K562 (cell line): ENCODE measurements around the gene PA2G4. TPM values are rescaled to one million over a fixed set of nuclear protein-coding genes. Genes with fewer than 3 reads are reported as not detected.

ENCODE experiments used
- CBX8 ChIP-seq: fragments of 200-600 bp; sonication (generic); IDR thresholded peaks from 2 replicates; pipeline ENCODE4 v1.6.1; 2012; ENCODE audit warnings: borderline replicate concordance, mixed run types, low read depth, mild to moderate bottlenecking, moderate library complexity, mixed read lengths, low read length, control low read depth, inconsistent platforms; ENCODE audit not compliant: poor library complexity, severe bottlenecking; ENCODE audit errors: extremely low read depth
- CC2D1A ChIP-seq: fragments of 450-650 bp; IDR thresholded peaks from 2 replicates; pipeline ENCODE4 v1.6.1; 2017; ENCODE audit warnings: mild to moderate bottlenecking
- CEBPB ChIP-seq: fragments of 450-650 bp; IDR thresholded peaks from 2 replicates; pipeline ENCODE4 v1.6.1; 2016; ENCODE audit warnings: missing genetic modification characterization, missing compliant biosample characterization
- CTBP1 ChIP-seq: fragments of 450-650 bp; IDR thresholded peaks from 2 replicates; pipeline ENCODE4 v1.6.1; 2016; ENCODE audit warnings: borderline replicate concordance
- KLF13 ChIP-seq: fragments of 450-650 bp; IDR thresholded peaks from 2 replicates; pipeline ENCODE4 v1.6.1; 2016; ENCODE audit warnings: missing genetic modification characterization, low read depth, mild to moderate bottlenecking, missing compliant biosample characterization, moderate library complexity, borderline replicate concordance
- LCOR ChIP-seq: sonication (generic); formaldehyde crosslinking; IDR thresholded peaks from 2 replicates; pipeline ENCODE4 v1.8.0; 2022; ENCODE audit warnings: mild to moderate bottlenecking, missing genetic modification reagents
- MCM7 ChIP-seq, 2 experiments: fragments of 450-650 bp; IDR thresholded peaks; 2 replicates each; pipeline ENCODE4 v1.6.1; 2016 to 2018
- NELFE ChIP-seq: IDR thresholded peaks from 2 replicates; pipeline ENCODE4 v1.6.1; 2011; ENCODE audit warnings: mild to moderate bottlenecking; ENCODE audit not compliant: insufficient read depth, insufficient read length
- NFE2L1 ChIP-seq: fragments of 450-650 bp; IDR thresholded peaks from 2 replicates; pipeline ENCODE4 v1.6.1; 2016; ENCODE audit warnings: missing genetic modification characterization, low read depth, mild to moderate bottlenecking, missing compliant biosample characterization, moderate library complexity, borderline replicate concordance
- PHF21A ChIP-seq: fragments of 450-650 bp; IDR thresholded peaks from 2 replicates; pipeline ENCODE4 v1.6.1; 2017; ENCODE audit warnings: low read depth, borderline replicate concordance
- POLR2AphosphoS2 ChIP-seq: IDR thresholded peaks from 2 replicates; pipeline ENCODE4 v1.6.1; 2012; ENCODE audit warnings: low read length, improper control_type of control experiment
- POLR3A ChIP-seq: IDR thresholded peaks from 2 replicates; pipeline ENCODE4 v1.6.1; 2011; ENCODE audit warnings: borderline replicate concordance, mild to moderate bottlenecking, moderate library complexity; ENCODE audit not compliant: insufficient read length, insufficient read depth; ENCODE audit errors: extremely low read depth
- SIRT6 ChIP-seq: IDR thresholded peaks from one replicate; pipeline ENCODE4 v1.6.1; 2012; ENCODE audit warnings: low read depth, mild to moderate bottlenecking, control low read depth, inconsistent platforms, low read length, moderate library complexity
- SMAD4 ChIP-seq: fragments of 250-450 bp; sonication (Bioruptor Pico); conservative IDR thresholded peaks from 2 replicates; pipeline ENCODE4 v1.8.0; 2021; ENCODE audit warnings: inconsistent platforms, mild to moderate bottlenecking, moderate library complexity
- SNAPC5 ChIP-seq: fragments of 250-450 bp; sonication (Bioruptor Pico); IDR thresholded peaks from 2 replicates; pipeline ENCODE4 v1.8.0; 2021; ENCODE audit warnings: moderate library complexity, mild to moderate bottlenecking, inconsistent platforms
- SOX6 ChIP-seq: fragments of 450-650 bp; IDR thresholded peaks from 2 replicates; pipeline ENCODE4 v1.6.1; 2014; ENCODE audit warnings: mild to moderate bottlenecking
- SREBF2 ChIP-seq: sonication (generic); formaldehyde crosslinking; IDR thresholded peaks from 2 replicates; pipeline ENCODE4 v1.4.0; 2020; ENCODE audit warnings: mild to moderate bottlenecking, missing genetic modification reagents
- STAG1 ChIP-seq: sonication (generic); formaldehyde crosslinking; IDR thresholded peaks from 2 replicates; pipeline ENCODE4 v1.5.0; 2020; ENCODE audit warnings: missing genetic modification reagents, borderline replicate concordance
- ZBTB12 ChIP-seq: fragments of 250-450 bp; sonication (Bioruptor Pico); IDR thresholded peaks from 2 replicates; pipeline ENCODE4 v1.4.0; 2020
- ZNF3 ChIP-seq: fragments of 250-450 bp; sonication (Bioruptor Pico); IDR thresholded peaks from 2 replicates; pipeline ENCODE4 v1.5.0; 2021; ENCODE audit warnings: mild to moderate bottlenecking, moderate library complexity
- ZNF384 ChIP-seq: IDR thresholded peaks from 2 replicates; pipeline ENCODE4 v1.6.1; 2012; ENCODE audit warnings: low read depth, low read length, improper control_type of control experiment
- ZNF398 ChIP-seq: fragments of 250-450 bp; sonication (Bioruptor Pico); IDR thresholded peaks from 2 replicates; pipeline ENCODE4 v1.8.0; 2021; ENCODE audit warnings: moderate library complexity, mild to moderate bottlenecking, inconsistent platforms
- ZNF41 ChIP-seq: fragments of 250-450 bp; sonication (Bioruptor Pico); conservative IDR thresholded peaks from 2 replicates; pipeline ENCODE4 v1.4.0; 2020; ENCODE audit warnings: mild to moderate bottlenecking
- ZNF445 ChIP-seq: fragments of 250-450 bp; sonication (Bioruptor Pico); IDR thresholded peaks from 2 replicates; pipeline ENCODE4 v1.4.0; 2020; ENCODE audit warnings: low read depth, mild to moderate bottlenecking, moderate library complexity
- ZNF551 ChIP-seq: fragments of 250-450 bp; sonication (Bioruptor Pico); IDR thresholded peaks from 2 replicates; pipeline ENCODE4 v1.5.0; 2021; ENCODE audit warnings: mild to moderate bottlenecking, moderate library complexity
- ZNF583 ChIP-seq: fragments of 250-450 bp; sonication (Bioruptor Pico); IDR thresholded peaks from 2 replicates; pipeline ENCODE4 v1.4.0; 2020
- polyA plus RNA-seq, 8 experiments: library from polyadenylated mRNA; depleted of rRNA in 4 of 8; stranded (reverse) in 5 of 8; unstranded in 3 of 8; fragments of >200 nt; fragmentation: Nextera tagmentation in 2 of 8; fragmentation: Illumina TruSeq in 1 of 8; extraction: Ambion mirVana in 2 of 8; extraction: Trizol in 1 of 8; gene quantifications; 2 replicates each; pipeline versions ENCODE4 v1.2.1 to v1.2.3, GENCODE V29; 2011 to 2014; ENCODE audit warnings: inconsistent platforms in 1 of 8, missing spikeins in 1 of 8
- total RNA-seq, 7 experiments: library from RNA; depleted of rRNA in 6 of 7; stranded (reverse); fragments of >200 nt in 6 of 7; fragmentation: Illumina TruSeq in 2 of 7; extraction: Trizol in 2 of 7; gene quantifications; 2 replicates each; pipeline versions ENCODE4 v1.2.1 to v1.2.3, GENCODE V29; 2011 to 2021; ENCODE audit warnings: low replicate concordance in 1 of 7

PA2G4 gene
- total and polyA plus RNA-seq, 9 of the 15 experiments (the other 6 are each of a cell fraction or from before 2014, with no cell fraction given) = 230 to 925 (median 638) TPM

GRCh38 chr12:56119361-56119796, 15.0 kb downstream of the PA2G4 start (continued):
- no peak for TF ChIP-seq SIRT6
- TF ChIP-seq ZNF445 (CRISPR knock-in tag) = no peak
- TF ChIP-seq ZBTB12 (CRISPR knock-in tag) = no peak
- TF ChIP-seq ZNF384 = no peak
- TF ChIP-seq SNAPC5 (CRISPR knock-in tag) = no peak
- no peak for TF ChIP-seq CEBPB (tag)
- peak; percentile 39; the same call in 1 of the 2 replicates for TF ChIP-seq SOX6
- TF ChIP-seq PHF21A = no peak
- TF ChIP-seq ZNF398 = no peak
- no peak for TF ChIP-seq ZNF551 (CRISPR knock-in tag)
- no peak for TF ChIP-seq LCOR (CRISPR knock-in tag)
- TF ChIP-seq CC2D1A = peak; percentile 71; the same call in 1 of the 2 replicates
- no peak for TF ChIP-seq SMAD4 (CRISPR knock-in tag)
- TF ChIP-seq KLF13 (tag) = no peak
- TF ChIP-seq ZNF583 (CRISPR knock-in tag) = no peak
- no peak for TF ChIP-seq ZNF3
- no peak for TF ChIP-seq CBX8
- TF ChIP-seq CTBP1 = no peak
- no peak for TF ChIP-seq NELFE
- TF ChIP-seq STAG1 (CRISPR knock-in tag) = peak; percentile 64; the same call in 1 of the 2 replicates
- no peak for TF ChIP-seq ZNF41 (CRISPR knock-in tag)
- no peak for TF ChIP-seq SREBF2 (CRISPR knock-in tag)
- no peak for TF ChIP-seq MCM7 (IDR thresholded peaks at IDR 0.05)
- no peak for TF ChIP-seq POLR2AphosphoS2
- TF ChIP-seq NFE2L1 (tag) = no peak
- no peak for TF ChIP-seq POLR3A
